Hematopoietic multipotent progenitor cell treated with erythropoietin and hydrocortisone succinate and interleukin-3 and kit ligand, for 6 days (in vitro differentiated cells): ENCODE measurements around the gene SETD3.
A peak's percentile ranks its signal among the peaks of the same experiment; 100 is the strongest.

ENCODE experiments used
- DNase-seq: peaks from one replicate; pipeline ENCODE4 v3.0.0-alpha.2; 2015

SETD3 gene

DNA sequence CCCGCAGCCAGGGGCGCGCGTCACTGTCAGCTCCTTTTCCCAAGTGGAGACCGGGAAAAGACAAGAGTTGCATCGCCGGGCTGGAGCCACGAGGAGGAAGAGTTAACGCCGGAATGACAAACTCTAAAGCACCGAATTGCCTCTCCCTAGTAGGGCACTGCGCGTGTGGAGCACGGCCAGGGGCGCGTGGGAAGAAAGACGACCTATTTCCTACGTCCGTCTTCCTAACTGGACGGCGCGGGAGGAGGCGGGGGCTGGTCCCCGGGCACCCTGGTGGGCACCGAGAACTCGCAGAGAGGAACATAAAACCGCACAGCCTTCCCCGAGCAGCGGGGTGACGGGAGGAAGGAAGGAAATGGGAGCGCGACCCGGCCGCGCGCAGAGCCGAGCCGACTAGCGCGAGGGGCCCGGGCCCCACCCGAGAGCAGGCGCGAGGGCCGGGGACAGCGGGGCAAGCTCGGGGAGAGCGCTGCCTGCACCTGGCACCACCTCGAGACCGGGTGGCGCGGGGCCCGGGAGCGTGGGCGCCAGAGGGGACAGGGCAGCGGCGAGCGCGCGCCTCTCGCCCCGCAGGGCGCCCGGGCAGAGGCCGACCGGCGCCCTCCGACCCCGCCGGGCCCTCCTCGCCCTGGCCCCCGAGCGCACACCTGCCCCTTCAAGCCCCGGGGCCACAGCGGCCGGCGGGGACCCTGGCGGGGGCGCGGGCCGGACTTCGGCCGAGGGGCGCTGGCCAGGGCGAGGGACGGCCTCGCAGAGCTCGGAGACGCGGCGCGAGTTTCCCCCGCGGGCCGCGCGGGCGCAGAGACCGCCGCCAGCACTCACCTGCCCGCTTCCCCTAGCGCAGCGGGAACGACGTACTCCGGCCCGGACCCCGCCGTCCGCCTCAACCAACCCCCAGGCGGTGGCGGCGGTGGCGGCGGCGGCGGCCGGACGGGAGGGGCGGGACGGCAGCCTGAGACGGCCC, at the start of gene SETD3:
Gene SETD3, minus strand, starts transcription at position 954 of the 964 bp plus-strand sequence. CDS start 15,054 bp downstream, outside the sequence.
- peak; percentile 61 for DNase-seq

DNA sequence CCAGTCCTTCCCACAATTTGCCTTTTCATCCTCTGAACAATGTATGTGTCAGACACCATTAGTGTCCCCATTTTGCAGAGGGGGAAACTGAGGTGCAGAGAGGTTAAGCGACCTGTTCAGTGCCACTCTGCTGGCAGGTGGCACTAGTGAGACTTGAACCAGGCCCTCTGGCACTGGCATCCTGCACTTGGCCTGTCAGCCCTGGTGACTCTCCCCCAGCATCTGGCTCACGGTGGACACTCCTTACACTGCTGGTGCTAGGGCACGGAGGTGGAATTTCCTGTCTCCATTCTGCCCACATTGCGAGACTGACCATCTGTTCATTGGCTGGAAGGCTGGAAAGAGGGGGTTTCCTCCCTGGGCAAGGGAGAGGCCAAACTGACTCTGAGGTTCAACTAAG, 49.2 kb upstream of the SETD3 start:
- DNase-seq, result no peak

DNA sequence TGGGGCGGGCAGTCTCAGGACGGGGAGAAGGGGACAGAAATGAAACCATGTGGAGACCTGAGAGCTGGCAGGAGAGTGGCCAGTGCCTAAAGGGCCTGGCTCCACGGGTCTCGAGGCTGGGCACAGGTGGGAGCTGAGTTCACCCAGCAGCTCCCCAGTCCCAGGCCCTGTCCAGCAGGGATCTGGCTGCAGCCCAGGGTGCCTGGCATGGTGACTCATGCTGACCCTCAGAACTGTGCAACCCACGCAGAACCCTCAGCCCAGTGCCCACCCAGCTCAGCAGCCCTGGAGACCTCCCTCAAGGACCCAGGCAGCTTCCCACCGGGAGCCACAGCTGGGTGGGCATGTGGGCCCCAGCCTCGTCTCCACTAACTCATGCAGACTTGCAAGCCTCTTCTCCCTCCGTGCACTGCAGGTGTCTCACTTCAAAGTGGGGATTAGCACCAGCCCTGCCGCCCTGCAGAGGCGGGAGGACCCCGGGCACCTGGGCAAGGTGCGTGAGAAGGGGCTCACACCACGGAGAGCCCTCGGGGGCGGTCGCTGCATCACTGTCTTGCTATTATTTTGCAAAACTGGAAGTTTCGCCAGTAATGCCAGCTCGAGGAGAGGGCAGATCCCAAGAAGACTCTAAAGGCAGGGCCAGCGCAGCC, 46.9 kb upstream of the SETD3 start:
- DNase-seq, result no peak

DNA sequence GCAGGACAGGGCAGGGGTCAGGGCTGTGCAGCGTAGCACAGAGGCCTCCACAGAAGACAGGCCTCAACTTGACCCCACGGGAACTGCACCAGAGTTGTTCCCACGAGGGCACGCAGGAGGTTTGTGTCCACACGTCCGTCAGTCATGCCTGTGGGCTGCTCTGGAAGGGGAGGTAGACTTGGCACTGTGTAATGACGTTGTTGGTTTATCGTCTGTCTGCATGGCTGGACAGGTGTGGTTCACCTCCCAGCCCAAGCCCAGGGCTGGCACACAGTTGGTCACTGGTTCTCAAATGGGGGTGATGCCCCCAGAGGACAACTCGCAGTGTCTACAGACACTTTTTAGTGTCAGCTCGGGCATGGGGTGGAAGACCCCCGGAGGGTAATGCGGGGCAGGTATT, 46.4 kb upstream of the SETD3 start:
- DNase-seq, result no peak

DNA sequence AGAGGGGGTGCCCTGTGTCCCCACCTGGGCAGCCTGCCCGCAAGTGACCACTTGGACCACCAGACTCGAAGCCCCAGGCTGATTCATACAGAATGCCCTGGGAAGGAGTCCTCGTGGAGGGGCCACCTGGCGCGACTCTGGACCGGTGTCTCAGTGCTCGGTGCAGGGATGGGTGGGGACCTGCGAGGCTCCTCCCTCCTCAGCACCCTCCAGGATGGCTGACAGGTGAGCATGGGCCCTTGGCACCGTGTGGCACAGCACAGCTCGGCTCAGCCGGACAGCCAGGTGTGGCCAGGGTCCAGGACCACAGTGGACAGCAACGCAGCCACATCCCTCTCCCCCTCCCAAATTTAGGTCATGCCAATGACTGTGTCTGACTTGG, 45.0 kb upstream of the SETD3 start:
- DNase-seq, result no peak

DNA sequence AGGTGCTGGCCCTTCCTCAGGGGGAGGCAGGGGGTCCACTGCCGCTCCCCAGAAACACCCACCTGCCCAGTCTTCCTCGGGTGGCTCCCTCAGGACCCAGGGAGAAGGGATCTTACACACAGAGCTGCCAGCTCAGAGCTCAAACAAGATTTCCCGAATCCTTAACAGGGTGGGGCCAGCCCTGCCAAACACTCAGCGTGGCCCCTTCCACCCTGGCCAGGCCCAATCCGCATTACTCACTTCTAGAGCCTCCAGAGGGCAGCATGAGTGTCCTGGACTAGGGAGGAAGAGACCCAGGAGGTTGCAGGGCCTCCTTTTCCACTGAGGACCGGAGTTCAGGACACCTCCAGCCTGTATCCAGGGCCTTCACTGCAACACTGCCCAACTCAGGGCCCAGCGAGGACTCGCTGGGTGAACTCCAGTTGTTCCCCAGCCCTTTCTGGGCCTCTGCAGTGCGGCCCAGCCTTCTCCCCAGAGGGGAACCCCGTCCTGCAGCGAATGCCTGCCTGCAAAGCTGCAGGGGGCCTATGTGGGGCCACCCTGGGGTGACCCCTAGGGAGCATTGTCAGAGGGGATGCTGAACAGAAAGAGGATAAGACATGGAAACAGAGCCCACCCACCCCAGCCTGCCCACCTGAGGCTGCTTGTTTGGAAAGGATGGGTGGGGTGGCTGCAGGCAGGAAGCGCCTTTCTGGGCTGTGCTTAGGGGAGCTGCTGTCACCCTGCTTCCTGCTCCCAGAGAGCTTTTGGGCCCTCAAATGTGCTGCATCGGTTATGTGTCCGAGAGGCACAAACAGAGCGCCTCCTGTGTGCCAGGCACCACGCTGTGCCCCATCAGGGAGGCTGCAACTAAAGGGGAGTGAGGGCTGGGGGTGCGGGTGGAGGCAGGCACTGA, 44.4 kb upstream of the SETD3 start:
- DNase-seq, result peak; percentile 18

DNA sequence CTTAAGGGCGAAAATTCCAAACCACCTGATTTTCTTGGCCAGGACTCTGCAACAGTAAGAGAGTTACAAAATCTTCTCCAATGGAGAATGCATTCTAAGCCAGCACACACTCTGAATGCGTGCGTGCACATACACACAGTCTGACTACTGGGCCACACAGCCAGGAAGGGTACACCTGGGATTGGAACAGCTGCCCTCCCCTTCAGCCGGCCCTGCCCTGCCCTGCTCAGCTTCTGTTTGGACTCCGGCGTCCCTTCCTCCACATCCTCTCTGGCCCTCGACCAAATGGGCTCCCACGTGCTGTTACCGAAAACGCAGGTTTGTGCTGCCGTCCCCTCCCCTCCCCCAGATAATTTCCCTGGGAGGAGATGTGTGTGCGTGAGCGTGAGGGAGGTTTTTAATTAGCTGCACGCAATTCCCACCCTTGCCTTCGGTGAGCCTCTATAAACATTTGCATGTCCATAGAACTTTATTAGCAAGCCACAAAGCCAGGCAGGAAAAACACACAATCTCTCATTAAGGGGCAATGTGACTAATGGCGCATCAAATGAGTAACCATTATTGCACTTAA, 43.5 kb upstream of the SETD3 start:
- no peak for DNase-seq

DNA sequence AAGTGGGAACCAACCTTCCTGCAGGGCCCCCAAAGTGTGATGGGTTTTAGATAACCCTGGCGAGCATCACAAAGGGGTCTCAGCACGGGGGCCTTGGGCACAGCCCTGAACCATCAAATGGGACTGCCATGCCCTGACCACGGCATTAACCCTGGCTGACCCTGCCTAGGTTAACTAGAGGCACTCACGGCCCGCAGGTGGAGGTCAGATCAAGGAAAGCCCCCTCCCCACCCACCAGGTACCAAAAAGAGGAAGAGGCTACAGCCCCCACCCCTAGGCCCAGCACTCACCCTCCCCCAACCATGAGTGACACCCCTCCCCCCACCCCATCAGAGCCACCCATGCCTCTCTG, 43.0 kb upstream of the SETD3 start:
- DNase-seq, result no peak

DNA sequence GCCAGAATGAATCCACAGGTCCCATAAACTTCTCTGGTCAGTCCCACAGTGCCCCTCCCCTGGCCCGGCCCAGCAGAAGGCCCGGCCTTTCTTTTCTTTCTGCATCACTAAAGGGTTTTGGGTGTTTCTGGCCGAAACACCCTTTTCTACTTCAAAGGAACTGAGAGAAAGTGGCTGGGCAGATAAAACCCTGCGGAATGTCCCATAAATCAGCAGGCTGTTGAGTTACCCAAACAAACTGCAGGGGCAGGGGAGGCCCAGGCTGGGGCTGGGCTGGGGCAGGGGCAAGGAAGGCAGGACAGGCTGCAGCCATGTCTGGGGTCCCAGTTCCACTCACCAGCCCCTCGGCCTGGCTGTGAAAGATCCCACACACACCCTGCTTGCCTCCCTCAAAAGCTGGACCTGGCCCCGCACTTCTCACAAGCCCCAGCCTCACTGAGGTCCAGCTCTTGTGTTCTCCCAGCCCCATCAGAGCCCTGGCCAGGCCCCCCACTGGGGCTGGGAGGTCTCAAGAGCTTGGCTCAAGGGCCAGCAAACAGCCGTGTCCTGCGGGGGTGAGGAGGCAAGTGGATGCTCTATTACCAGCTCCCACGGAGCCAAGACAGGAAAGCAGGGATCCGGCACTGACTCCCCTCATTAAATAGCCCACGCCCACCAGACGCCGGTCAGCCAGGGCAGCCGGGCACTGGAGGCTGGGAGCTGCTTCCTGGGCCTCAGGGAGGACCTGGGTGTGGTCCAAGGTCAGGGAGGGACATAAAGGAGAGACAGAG, 42.5 kb upstream of the SETD3 start:
- no peak for DNase-seq

DNA sequence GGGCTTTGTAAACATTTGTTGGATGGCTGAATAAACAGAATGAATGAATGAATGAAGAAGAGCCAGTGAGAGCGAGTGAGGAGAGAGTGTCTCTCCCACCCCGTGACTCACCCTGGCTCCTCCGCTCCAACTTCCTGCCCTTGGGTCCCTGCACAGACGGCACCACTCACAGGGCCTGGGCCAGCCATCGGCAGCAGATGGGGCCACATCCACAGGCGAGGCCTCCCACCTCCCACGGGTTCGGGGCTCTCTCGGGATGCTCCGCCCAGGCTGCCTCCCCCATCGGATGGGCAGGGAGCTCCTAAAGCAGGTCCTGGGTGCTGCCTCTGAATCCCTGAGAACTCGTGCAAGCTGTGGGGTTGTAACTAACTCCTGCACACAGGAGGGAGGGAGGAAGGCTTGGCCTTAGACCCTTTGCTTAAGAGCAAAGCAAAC, 41.8 kb upstream of the SETD3 start:
- DNase-seq, result no peak

DNA sequence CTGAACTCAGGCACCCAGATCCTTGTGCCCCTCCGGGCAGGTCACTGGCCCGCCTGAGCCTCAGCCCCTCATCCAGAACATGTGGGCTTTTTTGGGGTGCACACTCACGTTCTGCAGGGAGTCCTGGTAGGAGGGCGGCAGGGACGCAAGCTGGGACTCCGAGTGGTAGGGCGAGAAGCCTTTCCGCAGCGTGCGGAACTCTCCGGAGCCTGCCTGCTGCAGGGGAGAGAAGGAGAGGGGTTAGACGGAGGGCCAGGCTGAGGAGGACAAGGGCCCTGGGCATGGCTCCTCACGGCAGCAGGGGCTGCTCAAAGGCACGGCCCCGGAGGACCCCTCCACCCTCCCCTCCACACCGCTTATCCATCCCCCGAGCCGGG, 41.4 kb upstream of the SETD3 start:
- DNase-seq, result no peak

DNA sequence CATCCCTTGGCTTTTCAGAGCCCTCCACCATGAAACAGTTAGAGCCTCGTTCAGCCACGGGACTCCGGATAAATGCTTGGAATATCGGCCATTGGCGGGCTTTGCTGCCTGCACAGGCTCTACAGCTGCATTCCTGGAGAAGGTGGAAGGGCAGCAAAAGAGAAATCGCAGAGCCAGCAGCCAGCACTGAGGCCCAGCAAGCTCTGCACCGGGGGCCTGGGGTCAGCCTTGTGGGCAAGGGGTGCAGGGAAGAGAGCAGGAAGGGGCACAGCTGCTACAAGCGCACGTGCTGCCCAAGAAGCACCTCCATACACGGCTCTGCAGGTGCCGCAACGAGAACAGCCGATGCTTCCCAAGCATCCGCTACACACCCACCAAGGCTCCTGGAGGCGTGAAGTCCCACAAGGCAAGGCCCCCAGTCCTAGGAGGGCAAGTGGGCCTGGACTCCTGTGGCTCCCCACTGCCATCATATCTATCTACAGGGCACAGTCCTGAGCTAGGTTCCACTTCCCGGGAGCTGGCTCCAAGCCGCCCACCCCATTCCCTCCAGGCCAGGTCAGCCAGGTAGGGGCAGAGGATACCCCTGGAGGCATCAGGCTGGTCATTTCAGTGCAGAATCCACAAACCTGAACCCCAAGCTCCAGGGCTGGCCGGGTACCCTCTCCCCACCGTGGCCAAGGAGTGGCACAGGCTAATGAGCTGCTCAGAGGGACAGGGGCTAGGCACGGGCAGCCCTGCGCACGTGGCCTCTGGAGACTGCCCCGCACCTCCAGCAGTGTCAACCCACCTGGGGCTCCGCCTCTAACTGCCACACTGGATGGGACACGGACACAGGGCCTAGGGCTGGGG, 40.7 kb upstream of the SETD3 start:
- no peak for DNase-seq

DNA sequence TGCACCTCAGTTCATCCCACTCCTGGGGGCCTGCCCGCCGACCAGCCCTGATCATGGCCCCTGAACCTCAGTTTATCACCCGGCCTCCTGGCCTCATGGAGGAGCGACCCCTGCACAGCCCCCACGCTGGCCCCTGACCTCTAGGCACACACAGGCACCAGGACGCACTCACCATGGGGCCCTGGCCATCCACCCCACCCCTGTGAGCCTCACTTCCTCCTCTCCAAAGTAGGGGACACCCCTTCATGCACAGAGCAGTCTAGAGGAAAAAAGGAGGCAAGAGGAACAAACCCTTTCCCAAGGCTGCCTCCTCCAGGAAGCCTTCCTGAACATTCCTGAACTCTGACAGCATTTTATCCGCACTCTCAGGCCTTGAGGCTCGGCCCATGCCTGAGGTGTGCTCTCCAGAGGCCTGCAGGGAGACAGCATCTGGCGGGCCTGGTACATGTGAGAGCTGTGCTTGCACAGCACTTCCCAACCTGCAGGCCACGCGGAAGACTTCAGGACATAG, 40.0 kb upstream of the SETD3 start:
- DNase-seq, result no peak

DNA sequence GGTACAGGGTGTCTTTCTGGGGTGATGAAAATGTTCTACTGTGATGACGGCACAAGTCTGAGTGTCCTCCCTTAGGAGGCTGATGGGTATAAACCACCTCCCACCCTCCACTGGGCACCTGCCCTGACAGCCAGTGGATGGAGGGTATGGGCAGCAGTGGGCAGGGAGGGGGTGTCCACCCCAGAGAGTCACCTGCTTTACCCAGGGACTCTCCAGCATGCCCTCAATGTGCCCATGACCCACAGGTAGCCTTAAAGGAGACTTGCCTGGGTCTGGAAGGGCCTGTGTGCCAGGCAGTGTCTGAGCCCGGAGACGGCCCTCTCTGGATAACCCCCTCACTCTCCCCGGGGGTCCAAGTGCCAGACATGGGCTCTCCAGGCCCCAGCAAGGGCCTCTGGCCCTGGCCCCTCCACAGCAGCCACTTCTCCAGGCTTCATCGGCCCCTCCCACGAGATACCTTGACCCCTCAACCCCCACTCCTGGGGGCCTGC, 39.3 kb upstream of the SETD3 start:
- DNase-seq, result no peak

DNA sequence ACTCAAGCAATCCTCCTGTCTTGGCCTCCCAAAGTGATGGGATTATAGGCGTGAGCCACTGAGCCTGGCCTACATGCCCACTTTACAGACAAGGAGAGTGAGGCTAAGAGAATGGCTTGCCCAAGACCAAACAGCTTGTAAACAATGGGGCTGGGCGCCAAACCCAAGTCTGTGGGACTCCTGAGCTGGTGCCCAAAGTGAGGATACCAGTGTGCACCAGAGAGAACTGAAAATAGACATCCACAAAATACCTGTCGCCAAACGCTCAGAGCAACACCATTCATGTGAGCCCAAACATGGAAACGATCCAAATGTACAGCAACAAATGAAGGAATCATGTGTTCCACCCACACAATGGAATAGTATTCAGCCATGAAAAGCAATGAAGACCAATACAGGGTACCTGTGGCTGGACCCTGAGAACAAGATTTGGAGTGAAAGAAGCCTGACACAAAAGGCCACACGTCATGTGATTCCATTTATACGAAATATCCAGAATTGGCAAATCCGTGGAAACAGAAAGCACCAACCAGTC, 38.8 kb upstream of the SETD3 start:
- DNase-seq, result no peak

DNA sequence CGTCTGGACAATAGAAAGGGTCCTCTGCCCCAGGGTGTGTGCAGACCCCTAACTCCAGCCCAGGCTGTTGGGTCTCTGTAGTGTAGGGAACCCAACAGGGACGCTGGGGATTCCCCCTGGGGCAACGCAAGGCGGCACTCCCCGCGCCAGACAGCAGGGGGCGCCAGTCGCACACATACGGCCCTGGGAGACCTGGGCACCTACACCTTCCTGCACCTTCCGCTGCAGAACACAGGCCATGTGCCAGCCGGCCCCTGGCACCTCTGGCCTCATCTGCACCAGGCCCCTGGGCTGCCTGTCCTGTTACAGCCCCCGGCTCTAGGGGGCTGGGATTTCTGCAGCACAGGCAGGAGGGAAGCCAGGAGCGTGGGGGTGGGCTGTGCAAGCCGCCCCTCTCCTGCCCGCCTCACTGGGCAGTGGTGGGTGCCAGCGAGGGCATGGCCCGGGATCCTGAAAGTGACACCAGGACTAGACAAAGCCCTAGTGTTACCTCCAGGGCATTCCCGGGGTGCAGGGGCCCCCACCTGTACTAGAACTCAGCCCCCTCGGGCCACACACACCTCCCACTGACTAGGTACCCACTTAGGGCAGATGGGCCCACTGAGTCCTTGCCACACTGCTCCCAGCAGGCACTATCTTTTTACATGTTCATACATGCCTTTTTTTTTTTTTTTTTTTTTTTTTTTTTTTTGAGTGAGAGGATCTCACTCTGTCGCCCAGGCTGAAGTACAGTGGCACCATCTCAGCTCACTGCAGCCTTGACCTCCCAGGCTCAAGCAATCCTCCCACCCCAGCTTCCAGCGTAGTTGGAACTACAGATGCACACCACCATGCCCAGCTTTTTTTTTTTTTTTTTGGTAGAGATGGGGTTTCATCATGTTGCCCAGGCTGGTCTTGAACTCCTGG, 38.0 kb upstream of the SETD3 start:
- peak; percentile 72 for DNase-seq

DNA sequence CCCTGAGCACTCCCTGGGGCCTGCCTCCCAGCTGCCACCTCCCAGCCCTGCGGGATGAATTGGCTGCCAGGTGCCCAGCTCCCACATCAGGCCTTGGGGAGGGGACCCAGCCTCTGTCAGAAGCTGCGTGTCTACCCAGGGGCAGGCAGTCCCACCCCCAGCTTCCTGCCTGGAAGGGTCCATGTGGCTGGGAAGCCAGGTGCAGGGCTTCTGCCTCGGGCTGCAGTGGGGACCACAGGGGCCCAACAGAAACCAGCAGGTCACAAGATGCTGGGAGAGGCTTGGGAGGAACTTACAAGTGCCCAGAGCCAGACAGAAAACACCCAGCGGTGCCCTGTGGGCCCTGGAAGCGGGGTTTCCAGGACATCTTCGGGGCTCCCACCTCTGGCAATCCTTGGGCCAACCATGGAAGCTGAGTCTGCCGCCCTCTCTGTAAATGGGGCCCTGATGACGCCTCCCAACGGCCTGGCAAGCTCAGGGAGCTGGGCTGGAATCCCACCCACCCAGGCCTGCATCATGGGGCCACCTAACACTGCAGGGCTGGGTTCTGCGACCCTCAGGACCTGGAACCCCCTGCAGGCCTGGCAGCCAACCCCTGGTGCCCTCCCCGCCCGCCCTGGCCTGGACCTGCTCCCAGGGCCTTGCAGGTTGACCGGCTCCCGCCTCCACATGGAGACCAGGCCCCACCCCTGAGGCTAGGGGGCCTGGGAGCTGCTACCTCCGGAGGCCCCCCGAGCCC, 37.2 kb upstream of the SETD3 start:
- DNase-seq, result no peak

DNA sequence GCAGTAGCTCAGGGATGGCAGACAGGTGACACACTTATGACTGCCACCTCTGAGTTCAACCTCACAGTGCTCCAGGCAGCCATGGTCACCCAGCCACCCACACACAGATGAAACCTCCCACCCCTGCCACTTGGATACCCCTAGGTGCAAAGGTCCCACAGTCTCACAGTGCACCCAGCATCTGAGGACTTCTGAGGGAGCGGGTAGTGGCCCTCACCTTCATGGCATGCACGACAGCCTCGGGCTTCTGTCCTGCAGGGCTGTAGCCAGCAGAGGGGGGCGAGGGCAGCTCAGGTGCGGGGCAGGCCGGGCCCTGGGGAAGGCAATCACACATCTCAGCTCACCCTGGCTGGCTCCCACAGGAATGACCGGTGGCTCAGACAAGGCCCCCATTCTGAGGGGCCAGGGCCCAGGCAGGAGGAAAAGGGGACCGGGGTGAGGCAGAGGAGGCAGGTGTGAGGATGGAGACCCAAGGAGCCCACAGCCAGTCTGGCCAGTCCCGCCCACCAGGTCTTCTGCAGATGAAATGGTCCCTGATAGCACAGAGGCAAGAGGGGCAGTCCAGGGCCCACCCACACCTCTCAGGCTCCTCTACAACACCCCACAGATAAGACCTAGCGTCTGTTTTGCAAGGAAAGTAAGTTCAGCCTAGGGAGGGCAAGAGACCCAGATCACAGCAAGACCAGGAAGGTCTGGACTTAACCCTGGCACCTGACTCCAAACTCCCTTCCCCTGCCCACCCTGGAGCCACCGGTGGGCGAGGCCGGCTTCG, 36.4 kb upstream of the SETD3 start:
- no peak for DNase-seq
